Measurements from ENCODE around the gene TMEM255A.

DNA sequence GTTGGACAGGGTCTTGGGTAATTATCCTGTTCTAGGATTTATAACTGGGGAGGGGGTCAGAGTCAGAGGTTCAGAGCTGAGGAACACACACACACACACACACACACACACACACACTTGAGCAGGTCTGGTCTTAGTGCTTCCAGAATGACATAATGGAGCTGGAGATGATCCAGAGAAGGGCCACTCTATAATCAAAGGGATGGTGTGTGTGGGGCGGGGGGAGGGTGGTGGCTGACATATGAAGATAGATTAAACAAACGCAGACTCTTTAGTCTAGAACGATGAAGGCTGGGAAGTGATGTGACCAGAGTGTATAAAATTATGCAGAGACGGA, 434 bp upstream of the TMEM255A start:
- TF ChIP-seq, protein P1, sequence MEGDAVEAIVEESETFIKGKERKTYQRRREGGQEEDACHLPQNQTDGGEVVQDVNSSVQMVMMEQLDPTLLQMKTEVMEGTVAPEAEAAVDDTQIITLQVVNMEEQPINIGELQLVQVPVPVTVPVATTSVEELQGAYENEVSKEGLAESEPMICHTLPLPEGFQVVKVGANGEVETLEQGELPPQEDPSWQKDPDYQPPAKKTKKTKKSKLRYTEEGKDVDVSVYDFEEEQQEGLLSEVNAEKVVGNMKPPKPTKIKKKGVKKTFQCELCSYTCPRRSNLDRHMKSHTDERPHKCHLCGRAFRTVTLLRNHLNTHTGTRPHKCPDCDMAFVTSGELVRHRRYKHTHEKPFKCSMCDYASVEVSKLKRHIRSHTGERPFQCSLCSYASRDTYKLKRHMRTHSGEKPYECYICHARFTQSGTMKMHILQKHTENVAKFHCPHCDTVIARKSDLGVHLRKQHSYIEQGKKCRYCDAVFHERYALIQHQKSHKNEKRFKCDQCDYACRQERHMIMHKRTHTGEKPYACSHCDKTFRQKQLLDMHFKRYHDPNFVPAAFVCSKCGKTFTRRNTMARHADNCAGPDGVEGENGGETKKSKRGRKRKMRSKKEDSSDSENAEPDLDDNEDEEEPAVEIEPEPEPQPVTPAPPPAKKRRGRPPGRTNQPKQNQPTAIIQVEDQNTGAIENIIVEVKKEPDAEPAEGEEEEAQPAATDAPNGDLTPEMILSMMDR (IDR thresholded peaks at IDR 0.05): no peak
- no peak for TF ChIP-seq POLR2A (IDR thresholded peaks at IDR 0.05)
